ENCODE results near the gene CDK9.

DNA sequence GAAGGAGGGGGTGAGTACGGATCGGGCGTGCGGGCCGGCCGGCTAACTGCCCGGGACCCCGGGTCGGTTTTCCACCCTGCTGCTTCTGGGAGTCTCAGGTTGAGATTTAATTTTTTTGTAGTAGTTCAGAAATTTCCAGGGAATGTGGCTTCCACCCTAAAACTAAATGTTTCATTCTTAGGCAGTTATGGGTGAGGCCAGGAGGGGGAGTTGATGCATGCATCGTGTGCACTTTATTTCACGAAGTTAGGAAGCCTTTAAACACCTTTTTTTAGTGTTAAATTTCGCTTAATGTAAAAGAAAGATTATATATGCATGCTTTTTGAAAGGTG is 905 bp downstream of the CDK9 start:
- TF ChIP-seq, protein P1, sequence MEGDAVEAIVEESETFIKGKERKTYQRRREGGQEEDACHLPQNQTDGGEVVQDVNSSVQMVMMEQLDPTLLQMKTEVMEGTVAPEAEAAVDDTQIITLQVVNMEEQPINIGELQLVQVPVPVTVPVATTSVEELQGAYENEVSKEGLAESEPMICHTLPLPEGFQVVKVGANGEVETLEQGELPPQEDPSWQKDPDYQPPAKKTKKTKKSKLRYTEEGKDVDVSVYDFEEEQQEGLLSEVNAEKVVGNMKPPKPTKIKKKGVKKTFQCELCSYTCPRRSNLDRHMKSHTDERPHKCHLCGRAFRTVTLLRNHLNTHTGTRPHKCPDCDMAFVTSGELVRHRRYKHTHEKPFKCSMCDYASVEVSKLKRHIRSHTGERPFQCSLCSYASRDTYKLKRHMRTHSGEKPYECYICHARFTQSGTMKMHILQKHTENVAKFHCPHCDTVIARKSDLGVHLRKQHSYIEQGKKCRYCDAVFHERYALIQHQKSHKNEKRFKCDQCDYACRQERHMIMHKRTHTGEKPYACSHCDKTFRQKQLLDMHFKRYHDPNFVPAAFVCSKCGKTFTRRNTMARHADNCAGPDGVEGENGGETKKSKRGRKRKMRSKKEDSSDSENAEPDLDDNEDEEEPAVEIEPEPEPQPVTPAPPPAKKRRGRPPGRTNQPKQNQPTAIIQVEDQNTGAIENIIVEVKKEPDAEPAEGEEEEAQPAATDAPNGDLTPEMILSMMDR (IDR thresholded peaks at IDR 0.05 in 2 of 3, conservative IDR thresholded peaks at IDR 0.05 in 1 of 3; ENCODE audit: control insufficient read depth in 2 of 3, extremely low read depth in 1 of 3, insufficient read depth in 1 of 3, low read depth in 3 of 3, low read length in 3 of 3): peak; percentile 18 to 43 (median 27); a peak in 5 of 6 replicates
- TF ChIP-seq MTA3 (IDR thresholded peaks at IDR 0.05; ENCODE audit: borderline replicate concordance, low read length) (no peak), POLR2AphosphoS5 (IDR thresholded peaks at IDR 0.05; ENCODE audit: low read length) (no peak; the same call in 1 of the 2 replicates), CEBPB (IDR thresholded peaks at IDR 0.05; ENCODE audit: borderline replicate concordance in 1 of 2, low read depth in 2 of 2, low read length in 2 of 2) (no peak)
